ENCODE measurements around the gene KIF7.

GRCh38 chr15:89613031-89613430 lies 42.2 kb downstream of the KIF7 start:
- TF ChIP-seq CEBPB (IDR thresholded peaks at IDR 0.05; ENCODE audit: borderline replicate concordance in 1 of 2, low read depth in 2 of 2, low read length in 2 of 2) (no peak), SMC3 (IDR thresholded peaks at IDR 0.05; ENCODE audit: borderline replicate concordance, low read length) (no peak), RAD21 (IDR thresholded peaks at IDR 0.05; ENCODE audit: insufficient read depth, low read depth, low read length) (no peak), NR2C2 (IDR thresholded peaks at IDR 0.05; ENCODE audit: borderline replicate concordance, control insufficient read depth, insufficient read length, low read depth) (no peak), MAX (IDR thresholded peaks at IDR 0.05; ENCODE audit: low read depth, low read length) (no peak), CHD2 (IDR thresholded peaks at IDR 0.05; ENCODE audit: borderline replicate concordance, low read depth, low read length) (no peak), POLR2AphosphoS5 (IDR thresholded peaks at IDR 0.05; ENCODE audit: low read length) (no peak), CTCF (IDR thresholded peaks at IDR 0.05 in 2 of 3, conservative IDR thresholded peaks at IDR 0.05 in 1 of 3; ENCODE audit: control insufficient read depth in 2 of 3, extremely low read depth in 1 of 3, insufficient read depth in 1 of 3, low read depth in 3 of 3, low read length in 3 of 3) (no peak), EZH2 (IDR thresholded peaks at IDR 0.05; ENCODE audit: borderline replicate concordance, control insufficient read depth, low read depth, low read length) (no peak), POU2F2 (IDR thresholded peaks at IDR 0.05; ENCODE audit: borderline replicate concordance, low read depth, low read length) (no peak), NFIC (IDR thresholded peaks at IDR 0.05; ENCODE audit: low read depth, low read length) (no peak), ZBTB11 (CRISPR knock-in tag; IDR thresholded peaks at IDR 0.05) (no peak)

All from GM12878 (cell line).